ENCODE data around the gene CCNI2. TPM values are rescaled to one million over a fixed set of nuclear protein-coding genes. Genes with fewer than 3 reads are reported as not detected.

Gene CCNI2
- total and polyA plus RNA-seq, 2 donors (not counting 3 experiments of a cell fraction or from before 2014, with no cell fraction given): 0.25 to 0.53 TPM

- ChIA-PET POLR2A (no interaction called here), CTCF (interaction anchor here (1.1 to 3.0 kb wide), 2 partner anchors 23 to 42 kb away, joined by 5 to 17 read pairs; no protein-coding TSS in a partner anchor)
- Histone ChIP-seq H3K4me1 (ENCODE audit: control insufficient read depth, extremely low read depth, insufficient read depth, low read length) (peaks cover 28% of the 10 kb centered on the region), H3K4me2 (ENCODE audit: insufficient read depth, low read length) (peak overlapping the region; percentile 68), H3K27ac (ENCODE audit: insufficient read depth, low read depth, low read length) (no peak overlapping the region), H2AFZ (ENCODE audit: low read depth, low read length) (peak overlapping the region; percentile 57), H4K20me1 (replicated peaks; ENCODE audit: control insufficient read depth, extremely low read depth, insufficient read depth, low read length) (no peaks in the 10 kb centered on the region), H3K9ac (replicated peaks; ENCODE audit: extremely low read depth, insufficient read depth, low read length) (no peak overlapping the region), H3K4me3 (replicated peaks in 1 of 3; ENCODE audit: insufficient read depth in 1 of 3, low read depth in 1 of 3, low read length in 3 of 3) (peak overlapping the region in 1 of 3 experiments; percentile 62), H3K9me3 (replicated peaks; ENCODE audit: control insufficient read depth, insufficient read depth, low read length) (no peaks in the 10 kb centered on the region), H3K9me1 (replicated peaks; ENCODE audit: control insufficient read depth, extremely low read depth, insufficient read depth, low read length) (no peaks in the 10 kb centered on the region), H3K36me3 (ENCODE audit: control insufficient read depth in 2 of 2, extremely low read depth in 1 of 2, insufficient read depth in 2 of 2, low read length in 2 of 2) (no peaks in the 10 kb centered on the region), H3K27me3 (ENCODE audit: control insufficient read depth in 2 of 2, insufficient read depth in 2 of 2, low read length in 2 of 2) (no peaks in the 10 kb centered on the region), H3K79me2 (ENCODE audit: control insufficient read depth, insufficient read depth, low read length) (peaks cover 26% of the 10 kb centered on the region)
- TF ChIP-seq GATA2 (IDR thresholded peaks at IDR 0.05; ENCODE audit: insufficient read depth, insufficient read length, low read depth, low read length) (no peak), EZH2 (IDR thresholded peaks at IDR 0.05; ENCODE audit: borderline replicate concordance, low read depth, low read length, severe bottlenecking) (no peak), FOS (IDR thresholded peaks at IDR 0.05; ENCODE audit: borderline replicate concordance, insufficient read depth, low read length) (no peak)
- BruUV-seq (replicated peaks): no TSS peak
- no peak for FAIRE-seq
- DNase-seq (ENCODE audit: low read depth, low spot score): no peak
- intact Hi-C loops (cut with micrococcal nuclease): no loop called here
- dilution Hi-C loops (cut with MboI; ENCODE audit: extremely low pct_ligation_motif_present, low sequenced_read_pairs): no loop called here
Measured at GRCh38 chr5:132778129-132778528, 30.9 kb downstream of the CCNI2 start.

GRCh38 chr5:132778856-132779255 is 31.6 kb downstream of the CCNI2 start:
- TF ChIP-seq EZH2 (IDR thresholded peaks at IDR 0.05; ENCODE audit: borderline replicate concordance, low read depth, low read length, severe bottlenecking) (no peak), MYC (IDR thresholded peaks at IDR 0.05; ENCODE audit: low read depth, low read length) (no peak), POLR2A (IDR thresholded peaks at IDR 0.05; ENCODE audit: low read depth, low read length) (no peak), MAX (IDR thresholded peaks at IDR 0.05; ENCODE audit: insufficient read depth, insufficient read length) (no peak), CTCF (IDR thresholded peaks at IDR 0.05; ENCODE audit: extremely low read depth in 1 of 2, insufficient read depth in 1 of 2, low read depth in 1 of 2, low read length in 2 of 2) (no peak), FOS (IDR thresholded peaks at IDR 0.05; ENCODE audit: borderline replicate concordance, insufficient read depth, low read length) (no peak), POLR2AphosphoS5 (IDR thresholded peaks at IDR 0.05; ENCODE audit: insufficient read depth, low read depth, low read length) (no peak), GATA2 (IDR thresholded peaks at IDR 0.05; ENCODE audit: insufficient read depth, insufficient read length, low read depth, low read length) (no peak), JUN (IDR thresholded peaks at IDR 0.05; ENCODE audit: borderline replicate concordance, insufficient read depth, insufficient read length, low read depth) (no peak)
- Histone ChIP-seq H3K4me1 (ENCODE audit: control insufficient read depth, extremely low read depth, insufficient read depth, low read length) (peaks cover 28% of the 10 kb centered on the region), H3K4me3 (replicated peaks in 1 of 3; ENCODE audit: insufficient read depth in 1 of 3, low read depth in 1 of 3, low read length in 3 of 3) (no peak overlapping the region), H3K79me2 (ENCODE audit: control insufficient read depth, insufficient read depth, low read length) (peaks cover 24% of the 10 kb centered on the region), H3K9me1 (replicated peaks; ENCODE audit: control insufficient read depth, extremely low read depth, insufficient read depth, low read length) (no peaks in the 10 kb centered on the region), H3K36me3 (ENCODE audit: control insufficient read depth in 2 of 2, extremely low read depth in 1 of 2, insufficient read depth in 2 of 2, low read length in 2 of 2) (no peaks in the 10 kb centered on the region), H3K4me2 (ENCODE audit: insufficient read depth, low read length) (no peak overlapping the region), H2AFZ (ENCODE audit: low read depth, low read length) (no peak overlapping the region), H4K20me1 (replicated peaks; ENCODE audit: control insufficient read depth, extremely low read depth, insufficient read depth, low read length) (no peaks in the 10 kb centered on the region), H3K9ac (replicated peaks; ENCODE audit: extremely low read depth, insufficient read depth, low read length) (no peak overlapping the region), H3K27me3 (ENCODE audit: control insufficient read depth in 2 of 2, insufficient read depth in 2 of 2, low read length in 2 of 2) (no peaks in the 10 kb centered on the region), H3K27ac (ENCODE audit: insufficient read depth, low read depth, low read length) (no peak overlapping the region), H3K9me3 (replicated peaks; ENCODE audit: control insufficient read depth, insufficient read depth, low read length) (no peaks in the 10 kb centered on the region)
- FAIRE-seq: no peak
- dilution Hi-C loops (cut with MboI; ENCODE audit: extremely low pct_ligation_motif_present, low sequenced_read_pairs) (no loop called here), intact Hi-C loops (cut with micrococcal nuclease) (no loop called here)
- ChIA-PET POLR2A (no interaction called here), CTCF (interaction anchor here (0.9 kb wide), 1 partner anchor 24 kb away, joined by 3 read pairs; no protein-coding TSS in a partner anchor)
- DNase-seq (ENCODE audit: low read depth, low spot score): no peak
- BruUV-seq (replicated peaks): no TSS peak
